ENCODE results near the gene TRPT1. TPM values are rescaled to one million over a fixed set of nuclear protein-coding genes. Genes with fewer than 3 reads are reported as not detected.

The TRPT1 gene
- total RNA-seq, 1 experiment from 2014 or later, result 58.8 TPM

- TF ChIP-seq, protein P1, sequence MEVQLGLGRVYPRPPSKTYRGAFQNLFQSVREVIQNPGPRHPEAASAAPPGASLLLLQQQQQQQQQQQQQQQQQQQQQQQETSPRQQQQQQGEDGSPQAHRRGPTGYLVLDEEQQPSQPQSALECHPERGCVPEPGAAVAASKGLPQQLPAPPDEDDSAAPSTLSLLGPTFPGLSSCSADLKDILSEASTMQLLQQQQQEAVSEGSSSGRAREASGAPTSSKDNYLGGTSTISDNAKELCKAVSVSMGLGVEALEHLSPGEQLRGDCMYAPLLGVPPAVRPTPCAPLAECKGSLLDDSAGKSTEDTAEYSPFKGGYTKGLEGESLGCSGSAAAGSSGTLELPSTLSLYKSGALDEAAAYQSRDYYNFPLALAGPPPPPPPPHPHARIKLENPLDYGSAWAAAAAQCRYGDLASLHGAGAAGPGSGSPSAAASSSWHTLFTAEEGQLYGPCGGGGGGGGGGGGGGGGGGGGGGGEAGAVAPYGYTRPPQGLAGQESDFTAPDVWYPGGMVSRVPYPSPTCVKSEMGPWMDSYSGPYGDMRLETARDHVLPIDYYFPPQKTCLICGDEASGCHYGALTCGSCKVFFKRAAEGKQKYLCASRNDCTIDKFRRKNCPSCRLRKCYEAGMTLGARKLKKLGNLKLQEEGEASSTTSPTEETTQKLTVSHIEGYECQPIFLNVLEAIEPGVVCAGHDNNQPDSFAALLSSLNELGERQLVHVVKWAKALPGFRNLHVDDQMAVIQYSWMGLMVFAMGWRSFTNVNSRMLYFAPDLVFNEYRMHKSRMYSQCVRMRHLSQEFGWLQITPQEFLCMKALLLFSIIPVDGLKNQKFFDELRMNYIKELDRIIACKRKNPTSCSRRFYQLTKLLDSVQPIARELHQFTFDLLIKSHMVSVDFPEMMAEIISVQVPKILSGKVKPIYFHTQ (CRISPR knock-in tag; IDR thresholded peaks at IDR 0.05), result no peak
- TF ChIP-seq SOX15 (CRISPR knock-in tag; IDR thresholded peaks at IDR 0.05), result no peak
Measured at GRCh38 chr11:64250415-64251015, 24.5 kb upstream of the TRPT1 start (continued).

DNA sequence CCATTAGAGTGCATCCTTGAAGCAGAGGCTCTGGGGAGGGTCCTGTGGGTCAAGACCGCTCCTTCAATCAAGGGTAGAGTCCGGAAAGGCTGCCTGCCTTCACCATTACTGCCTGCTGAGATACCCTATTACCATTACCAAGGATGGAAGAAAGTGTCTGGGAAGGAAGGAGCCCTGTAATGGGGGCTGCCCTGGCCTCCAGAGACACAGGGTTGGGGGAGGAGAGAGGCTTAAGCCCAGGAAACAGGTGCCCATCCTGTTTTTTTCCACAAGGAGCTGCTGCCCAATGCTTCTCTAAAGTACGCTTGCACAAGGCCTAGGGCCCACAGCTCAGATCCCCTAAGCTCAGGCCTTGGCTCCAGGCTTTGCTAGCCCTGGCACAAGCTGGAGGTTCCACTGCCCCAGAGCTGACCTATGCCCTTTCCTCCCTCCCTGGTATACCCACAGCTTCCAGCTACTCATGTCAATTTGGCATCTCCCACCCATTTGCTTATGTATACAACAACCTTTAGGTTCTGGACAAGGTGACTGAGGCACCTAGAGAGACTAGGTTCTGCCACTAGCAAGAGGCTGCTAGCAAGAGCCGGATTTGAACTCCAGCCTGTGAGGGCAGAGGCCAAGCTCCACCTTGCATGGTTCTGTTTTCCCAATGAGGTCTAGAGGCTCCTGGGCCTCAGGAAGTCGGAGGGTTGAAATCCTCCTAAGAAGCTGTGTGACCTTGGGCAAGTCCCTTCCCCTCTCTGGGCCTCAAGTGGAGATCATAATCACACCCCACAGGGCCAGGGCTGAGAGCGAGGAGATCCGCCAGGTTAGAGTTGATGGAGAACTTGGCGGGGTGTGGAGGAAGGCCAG lies 23.8 kb upstream of the TRPT1 start:
- H3K27ac Mint-ChIP-seq, result peak overlapping the region; percentile 97
- ChIA-PET CTCF (interaction anchor here (0.6 to 5.3 kb wide), 23 partner anchors 7 to 599 kb away, joined by 3 to 75 read pairs (median 13); partner anchors contain the start of genes CATSPERZ, CCDC88B, DNAJC4 and ESRRA), POLR2A (interaction anchor here (0.9 to 3.7 kb wide), 7 partner anchors 9 to 97 kb away, joined by 3 to 25 read pairs (median 4); partner anchors contain the start of genes FKBP2, NUDT22, PRDX5 and STIP1)
- no peaks in the 10 kb centered on the region for H3K27me3 Mint-ChIP-seq (ENCODE audit: low read depth)
- ATAC-seq, result peak; percentile 9
- H3K36me3 Mint-ChIP-seq, result no peaks in the 10 kb centered on the region
- peaks cover 42% of the 10 kb centered on the region for H3K4me1 Mint-ChIP-seq
- DNase-seq (ENCODE audit: low spot score), result no peak
- TF ChIP-seq GTF2I (CRISPR knock-in tag; conservative IDR thresholded peaks at IDR 0.05), result 0 out of 2 replicates have a peak, but pooled peaks have one; percentile 20
- TF ChIP-seq SP1 (CRISPR knock-in tag; conservative IDR thresholded peaks at IDR 0.05), result peak; percentile 43; the same call in 1 of the 2 replicates
- no peak for TF ChIP-seq ZNF512 (CRISPR knock-in tag; IDR thresholded peaks at IDR 0.05; ENCODE audit: borderline replicate concordance)
- peak overlapping the region; percentile 88 for H3K4me3 Mint-ChIP-seq
- no peaks in the 10 kb centered on the region for H3K9me3 Mint-ChIP-seq

DNA sequence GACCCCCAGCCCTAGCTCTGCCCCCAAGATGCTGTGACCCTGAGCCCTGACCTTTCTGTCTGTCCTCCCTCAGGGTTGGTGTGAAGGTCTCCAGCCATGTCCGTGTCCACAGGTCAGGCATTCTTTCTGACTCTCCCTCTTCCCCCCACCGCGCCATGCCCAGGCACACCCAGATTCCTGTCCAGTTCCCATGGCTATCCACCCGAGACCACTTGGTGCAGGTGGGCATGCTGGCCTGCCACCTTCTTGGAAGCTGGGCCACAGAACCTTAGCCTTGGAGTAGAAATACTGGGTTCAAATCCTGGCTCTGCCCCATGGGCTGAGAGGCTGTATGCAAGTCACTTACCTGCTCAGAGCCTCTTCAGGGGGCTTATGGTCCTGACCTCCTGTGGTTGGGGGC lies 23.1 kb upstream of the TRPT1 start:
- DNase-seq (ENCODE audit: low spot score) (no peak), ATAC-seq (no peak)
- CTCF ChIA-PET, result interaction anchor here (0.5 to 5.3 kb wide), 16 partner anchors 7 to 271 kb away, joined by 3 to 75 read pairs (median 20); partner anchors contain the start of genes CATSPERZ, DNAJC4, ESRRA and FERMT3
- peaks cover 45% of the 10 kb centered on the region for H3K4me1 Mint-ChIP-seq
- peak overlapping the region; percentile 97 for H3K27ac Mint-ChIP-seq
- peak overlapping the region; percentile 88 for H3K4me3 Mint-ChIP-seq
- H3K27me3 Mint-ChIP-seq (ENCODE audit: low read depth), result no peaks in the 10 kb centered on the region
- POLR2A ChIA-PET, result interaction anchor here (0.6 to 3.7 kb wide), 5 partner anchors 8 to 260 kb away, joined by 4 to 25 read pairs (median 7); partner anchors contain the start of gene FKBP2
- no peaks in the 10 kb centered on the region for H3K36me3 Mint-ChIP-seq
- H3K9me3 Mint-ChIP-seq, result no peaks in the 10 kb centered on the region
- TF ChIP-seq ESRRA (CRISPR knock-in tag; IDR thresholded peaks at IDR 0.05; ENCODE audit: borderline replicate concordance) (no peak; the same call in 1 of the 2 replicates), GABPB1 (CRISPR knock-in tag; IDR thresholded peaks at IDR 0.05) (no peak), CREB1 (CRISPR knock-in tag; IDR thresholded peaks at IDR 0.05) (no peak), ZNF281 (CRISPR knock-in tag; IDR thresholded peaks at IDR 0.05) (no peak), CREM (CRISPR knock-in tag; IDR thresholded peaks at IDR 0.05) (no peak), ZNF317 (CRISPR knock-in tag; IDR thresholded peaks at IDR 0.05; ENCODE audit: borderline replicate concordance, low read depth) (no peak), ELF4 (CRISPR knock-in tag; IDR thresholded peaks at IDR 0.05; ENCODE audit: low read depth) (no peak), EMX1 (CRISPR knock-in tag; IDR thresholded peaks at IDR 0.05) (no peak), GRHL2 (CRISPR knock-in tag; IDR thresholded peaks at IDR 0.05; ENCODE audit: insufficient replicate concordance, severe bottlenecking) (no peak)
- TF ChIP-seq, protein P2, sequence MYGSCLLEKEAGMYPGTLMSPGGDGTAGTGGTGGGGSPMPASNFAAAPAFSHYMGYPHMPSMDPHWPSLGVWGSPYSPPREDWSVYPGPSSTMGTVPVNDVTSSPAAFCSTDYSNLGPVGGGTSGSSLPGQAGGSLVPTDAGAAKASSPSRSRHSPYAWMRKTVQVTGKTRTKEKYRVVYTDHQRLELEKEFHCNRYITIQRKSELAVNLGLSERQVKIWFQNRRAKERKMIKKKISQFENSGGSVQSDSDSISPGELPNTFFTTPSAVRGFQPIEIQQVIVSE (CRISPR knock-in tag; IDR thresholded peaks at IDR 0.05; ENCODE audit: borderline replicate concordance), result no peak
- TF ChIP-seq, protein P3, sequence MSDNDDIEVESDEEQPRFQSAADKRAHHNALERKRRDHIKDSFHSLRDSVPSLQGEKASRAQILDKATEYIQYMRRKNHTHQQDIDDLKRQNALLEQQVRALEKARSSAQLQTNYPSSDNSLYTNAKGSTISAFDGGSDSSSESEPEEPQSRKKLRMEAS (CRISPR knock-in tag; IDR thresholded peaks at IDR 0.05), result no peak
- TF ChIP-seq, protein P4, sequence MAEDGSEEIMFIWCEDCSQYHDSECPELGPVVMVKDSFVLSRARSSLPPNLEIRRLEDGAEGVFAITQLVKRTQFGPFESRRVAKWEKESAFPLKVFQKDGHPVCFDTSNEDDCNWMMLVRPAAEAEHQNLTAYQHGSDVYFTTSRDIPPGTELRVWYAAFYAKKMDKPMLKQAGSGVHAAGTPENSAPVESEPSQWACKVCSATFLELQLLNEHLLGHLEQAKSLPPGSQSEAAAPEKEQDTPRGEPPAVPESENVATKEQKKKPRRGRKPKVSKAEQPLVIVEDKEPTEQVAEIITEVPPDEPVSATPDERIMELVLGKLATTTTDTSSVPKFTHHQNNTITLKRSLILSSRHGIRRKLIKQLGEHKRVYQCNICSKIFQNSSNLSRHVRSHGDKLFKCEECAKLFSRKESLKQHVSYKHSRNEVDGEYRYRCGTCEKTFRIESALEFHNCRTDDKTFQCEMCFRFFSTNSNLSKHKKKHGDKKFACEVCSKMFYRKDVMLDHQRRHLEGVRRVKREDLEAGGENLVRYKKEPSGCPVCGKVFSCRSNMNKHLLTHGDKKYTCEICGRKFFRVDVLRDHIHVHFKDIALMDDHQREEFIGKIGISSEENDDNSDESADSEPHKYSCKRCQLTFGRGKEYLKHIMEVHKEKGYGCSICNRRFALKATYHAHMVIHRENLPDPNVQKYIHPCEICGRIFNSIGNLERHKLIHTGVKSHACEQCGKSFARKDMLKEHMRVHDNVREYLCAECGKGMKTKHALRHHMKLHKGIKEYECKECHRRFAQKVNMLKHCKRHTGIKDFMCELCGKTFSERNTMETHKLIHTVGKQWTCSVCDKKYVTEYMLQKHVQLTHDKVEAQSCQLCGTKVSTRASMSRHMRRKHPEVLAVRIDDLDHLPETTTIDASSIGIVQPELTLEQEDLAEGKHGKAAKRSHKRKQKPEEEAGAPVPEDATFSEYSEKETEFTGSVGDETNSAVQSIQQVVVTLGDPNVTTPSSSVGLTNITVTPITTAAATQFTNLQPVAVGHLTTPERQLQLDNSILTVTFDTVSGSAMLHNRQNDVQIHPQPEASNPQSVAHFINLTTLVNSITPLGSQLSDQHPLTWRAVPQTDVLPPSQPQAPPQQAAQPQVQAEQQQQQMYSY (CRISPR knock-in tag; IDR thresholded peaks at IDR 0.05), result no peak
